GM18907 (cell line): ENCODE measurements around the gene LHX4.

Source experiments
- ATAC-seq: cut with Tn5 transposase; IDR thresholded peaks from one replicate; pipeline ENCODE4 v1.9.1; 2021; ENCODE audit warnings: mild to moderate bottlenecking, moderate library complexity; ENCODE audit not compliant: unreplicated experiment

Gene LHX4

GRCh38 chr1:180241716-180242544 lies 11.9 kb downstream of the LHX4 start:
- ATAC-seq = no peak

- ATAC-seq = no peak
These were observed 13.6 kb downstream of the LHX4 start for GRCh38 chr1:180243517-180244221.

GRCh38 chr1:180244840-180245239 lies 14.8 kb downstream of the LHX4 start:
- ATAC-seq = no peak

GRCh38 chr1:180246579-180246978 lies 16.5 kb downstream of the LHX4 start:
- no peak for ATAC-seq

- no peak for ATAC-seq
These were observed 17.0 kb downstream of the LHX4 start for GRCh38 chr1:180247061-180247460.

- ATAC-seq = no peak
These were observed 17.5 kb downstream of the LHX4 start for GRCh38 chr1:180247580-180247979.

- ATAC-seq = no peak
These were observed 18.1 kb downstream of the LHX4 start for GRCh38 chr1:180248176-180248575.

- no peak for ATAC-seq
These were observed 18.9 kb downstream of the LHX4 start for GRCh38 chr1:180248731-180249681.

- ATAC-seq = no peak
These were observed 19.8 kb downstream of the LHX4 start for GRCh38 chr1:180249725-180250498.

GRCh38 chr1:180250499-180250770 lies 20.4 kb downstream of the LHX4 start:
- no peak for ATAC-seq

- ATAC-seq = no peak
These were observed 20.9 kb downstream of the LHX4 start for GRCh38 chr1:180250883-180251509.

GRCh38 chr1:180251526-180252305 lies 21.7 kb downstream of the LHX4 start:
- no peak for ATAC-seq

GRCh38 chr1:180252638-180253536 lies 22.8 kb downstream of the LHX4 start:
- ATAC-seq = peak; percentile 75

- ATAC-seq = no peak
These were observed 23.8 kb downstream of the LHX4 start for GRCh38 chr1:180253585-180254495.

- no peak for ATAC-seq
These were observed 24.4 kb downstream of the LHX4 start for GRCh38 chr1:180254496-180254819.

- ATAC-seq = no peak
These were observed 24.8 kb downstream of the LHX4 start for GRCh38 chr1:180254854-180255253.

- no peak for ATAC-seq
These were observed 25.7 kb downstream of the LHX4 start for GRCh38 chr1:180255536-180256340.
